HepG2 (cell line): ENCODE results near the gene NFKB2. TPM values are rescaled to one million over a fixed set of nuclear protein-coding genes. Genes with fewer than 3 reads are reported as not detected.

Experiments used
- ATRX ChIP-seq: sonication (generic); formaldehyde crosslinking; IDR thresholded peaks from 2 replicates; pipeline ENCODE4 v1.4.0; 2020; ENCODE audit warnings: missing genetic modification reagents, borderline replicate concordance
- ETS1 ChIP-seq: sonication (generic); formaldehyde crosslinking; IDR thresholded peaks from 2 replicates; pipeline ENCODE4 v1.4.0; 2020; ENCODE audit warnings: missing genetic modification reagents
- MTA3 ChIP-seq: sonication (generic); formaldehyde crosslinking; IDR thresholded peaks from 2 replicates; pipeline ENCODE4 v1.4.0; 2020; ENCODE audit warnings: missing genetic modification reagents
- NAIF1 ChIP-seq: sonication (generic); formaldehyde crosslinking; IDR thresholded peaks from 2 replicates; pipeline ENCODE4 v1.5.0; 2020; ENCODE audit warnings: mild to moderate bottlenecking, missing genetic modification reagents, borderline replicate concordance
- NR2F2 ChIP-seq: IDR thresholded peaks from 2 replicates; pipeline ENCODE4 v1.6.1; 2012; ENCODE audit warnings: low read depth, inconsistent platforms, borderline replicate concordance
- PAWR ChIP-seq: sonication (generic); formaldehyde crosslinking; IDR thresholded peaks from 2 replicates; pipeline ENCODE4 v1.4.0; 2020; ENCODE audit warnings: missing genetic modification reagents, mild to moderate bottlenecking, borderline replicate concordance
- PPARG ChIP-seq: conservative IDR thresholded peaks from 2 replicates; pipeline ENCODE4 v1.6.1; 2016; ENCODE audit warnings: missing biosample characterization, missing genetic modification reagents
- SIN3B ChIP-seq: fragments of 150-350 bp; IDR thresholded peaks from 2 replicates; pipeline ENCODE4 v1.6.1; 2014; ENCODE audit warnings: low read length
- SP5 ChIP-seq: IDR thresholded peaks from 2 replicates; pipeline ENCODE4 v1.6.1; 2016; ENCODE audit warnings: low read depth, borderline replicate concordance
- XRCC5 ChIP-seq: fragments of 200-400 bp; formaldehyde crosslinking; optimal IDR thresholded peaks from 2 replicates; pipeline ENCODE3; 2017; ENCODE audit warnings: mild to moderate bottlenecking, low read length
- ZFP36L1 ChIP-seq: sonication (generic); formaldehyde crosslinking; IDR thresholded peaks from 2 replicates; pipeline ENCODE4 v1.8.0; 2022; ENCODE audit warnings: mild to moderate bottlenecking, missing genetic modification reagents, moderate library complexity
- ZNF550 ChIP-seq: sonication (generic); formaldehyde crosslinking; IDR thresholded peaks from 2 replicates; pipeline ENCODE4 v1.4.0; 2020; ENCODE audit warnings: mild to moderate bottlenecking, missing genetic modification reagents, borderline replicate concordance
- ZNF563 ChIP-seq: sonication (generic); formaldehyde crosslinking; IDR thresholded peaks from 2 replicates; pipeline ENCODE4 v1.8.0; 2022; ENCODE audit warnings: mild to moderate bottlenecking, moderate library complexity, missing genetic modification reagents
- ZNF773 ChIP-seq: sonication (generic); formaldehyde crosslinking; IDR thresholded peaks from 2 replicates; pipeline ENCODE4 v1.4.0; 2020; ENCODE audit warnings: missing genetic modification reagents, borderline replicate concordance
- ZNF878 ChIP-seq: sonication (generic); formaldehyde crosslinking; IDR thresholded peaks from 2 replicates; pipeline ENCODE4 v1.8.1; 2023; ENCODE audit warnings: mild to moderate bottlenecking, missing genetic modification reagents, moderate library complexity
- ZSCAN22 ChIP-seq: sonication (generic); formaldehyde crosslinking; IDR thresholded peaks from 2 replicates; pipeline ENCODE4 v1.4.0; 2020; ENCODE audit warnings: mild to moderate bottlenecking, missing genetic modification reagents
- polyA plus RNA-seq, 8 experiments: library from polyadenylated mRNA; depleted of rRNA in 3 of 8; stranded (reverse) in 7 of 8; unstranded in 1 of 8; fragments of >200 nt; fragmentation: Illumina TruSeq in 4 of 8; extraction: Trizol in 4 of 8; gene quantifications; 2 replicates each; pipeline versions ENCODE4 v1.2.1 to v1.2.3, GENCODE V29; 2011 to 2016; ENCODE audit warnings: low read depth in 4 of 8, missing spikeins in 1 of 8, mixed read lengths in 1 of 8; ENCODE audit not compliant: insufficient read depth in 1 of 8
- total RNA-seq, 5 experiments: library from RNA; depleted of rRNA; stranded (reverse); fragments of >200 nt; fragmentation: Illumina TruSeq; extraction: Trizol; gene quantifications; 2 replicates each; pipeline ENCODE4 v1.2.3, GENCODE V29; 2016; ENCODE audit warnings: low read depth in 1 of 5
- TF ChIP-seq, protein P1 (sequence below): sonication (generic); formaldehyde crosslinking; IDR thresholded peaks from 2 replicates; pipeline ENCODE4 v1.4.0; 2020; ENCODE audit warnings: missing genetic modification reagents, mild to moderate bottlenecking, borderline replicate concordance
- TF ChIP-seq, protein P2 (sequence below): sonication (generic); formaldehyde crosslinking; IDR thresholded peaks from 2 replicates; pipeline ENCODE4 v1.8.0; 2022; ENCODE audit warnings: low read depth, missing genetic modification reagents
- TF ChIP-seq, protein P3 (sequence below): sonication (generic); formaldehyde crosslinking; IDR thresholded peaks from 2 replicates; pipeline ENCODE4 v1.4.0; 2020; ENCODE audit warnings: missing genetic modification reagents, borderline replicate concordance

NFKB2 gene
- total and polyA plus RNA-seq, 2 of the 13 experiments (the other 11 are each of a cell fraction or from before 2014, with no cell fraction given), result 7.7 to 12.5 TPM

DNA sequence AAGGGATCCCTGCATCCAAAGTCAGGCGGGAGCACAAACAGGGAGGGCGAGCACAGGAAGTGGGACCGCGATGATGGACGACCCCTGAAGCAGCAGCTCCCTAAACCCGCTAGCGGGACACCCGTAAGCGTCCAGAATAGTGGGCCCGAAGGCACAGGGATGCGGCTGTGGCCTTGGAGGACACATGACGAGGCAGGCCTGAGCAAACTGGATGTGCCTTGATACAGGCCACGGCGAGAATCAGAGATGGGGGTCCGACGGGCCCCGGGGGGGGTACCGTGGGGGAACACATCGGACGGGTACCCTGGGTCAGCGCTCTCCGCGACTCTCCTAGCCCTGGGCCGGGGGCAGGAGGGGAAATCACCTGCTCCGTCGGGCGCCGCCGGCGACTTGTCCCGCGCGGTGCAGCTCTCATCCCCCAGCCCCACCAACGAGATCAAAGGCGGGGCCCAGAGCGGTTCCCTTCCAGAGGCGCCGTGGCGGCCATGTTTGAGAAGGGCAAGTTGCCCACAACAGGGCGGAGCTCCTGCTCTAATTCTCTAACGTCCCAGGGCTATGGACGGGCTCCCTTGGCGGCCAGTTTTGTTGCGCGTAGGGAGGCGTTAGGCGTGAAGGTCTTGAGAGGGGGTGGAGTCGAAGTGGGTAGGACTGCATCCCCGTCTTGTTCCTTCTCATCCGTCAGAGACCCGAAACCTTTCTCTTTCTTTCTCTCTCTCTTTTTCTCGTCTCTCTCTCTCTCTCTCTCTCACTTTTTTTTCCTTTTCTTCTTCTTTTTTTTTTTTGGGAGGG, 36.9 kb downstream of the NFKB2 start, which contains the start of gene CUEDC2 (continued):
- TF ChIP-seq, protein P1, sequence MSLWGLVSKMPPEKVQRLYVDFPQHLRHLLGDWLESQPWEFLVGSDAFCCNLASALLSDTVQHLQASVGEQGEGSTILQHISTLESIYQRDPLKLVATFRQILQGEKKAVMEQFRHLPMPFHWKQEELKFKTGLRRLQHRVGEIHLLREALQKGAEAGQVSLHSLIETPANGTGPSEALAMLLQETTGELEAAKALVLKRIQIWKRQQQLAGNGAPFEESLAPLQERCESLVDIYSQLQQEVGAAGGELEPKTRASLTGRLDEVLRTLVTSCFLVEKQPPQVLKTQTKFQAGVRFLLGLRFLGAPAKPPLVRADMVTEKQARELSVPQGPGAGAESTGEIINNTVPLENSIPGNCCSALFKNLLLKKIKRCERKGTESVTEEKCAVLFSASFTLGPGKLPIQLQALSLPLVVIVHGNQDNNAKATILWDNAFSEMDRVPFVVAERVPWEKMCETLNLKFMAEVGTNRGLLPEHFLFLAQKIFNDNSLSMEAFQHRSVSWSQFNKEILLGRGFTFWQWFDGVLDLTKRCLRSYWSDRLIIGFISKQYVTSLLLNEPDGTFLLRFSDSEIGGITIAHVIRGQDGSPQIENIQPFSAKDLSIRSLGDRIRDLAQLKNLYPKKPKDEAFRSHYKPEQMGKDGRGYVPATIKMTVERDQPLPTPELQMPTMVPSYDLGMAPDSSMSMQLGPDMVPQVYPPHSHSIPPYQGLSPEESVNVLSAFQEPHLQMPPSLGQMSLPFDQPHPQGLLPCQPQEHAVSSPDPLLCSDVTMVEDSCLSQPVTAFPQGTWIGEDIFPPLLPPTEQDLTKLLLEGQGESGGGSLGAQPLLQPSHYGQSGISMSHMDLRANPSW (CRISPR knock-in tag), result no peak
- TF ChIP-seq PAWR (no peak), ZFP36L1 (no peak), MTA3 (CRISPR knock-in tag) (no peak), ZSCAN22 (CRISPR knock-in tag) (no peak), SIN3B (no peak), PPARG (CRISPR knock-in tag) (peak; percentile 39; the same call in 1 of the 2 replicates), ZNF878 (CRISPR knock-in tag) (0 out of 2 replicates have a peak, but pooled peaks have one; percentile 38), XRCC5 (peak; percentile 92), ZNF563 (CRISPR knock-in tag) (peak; percentile 68; the same call in 1 of the 2 replicates), SP5 (peak; percentile 92), NR2F2 (no peak), ZNF550 (CRISPR knock-in tag) (no peak), ZNF773 (CRISPR knock-in tag) (no peak), ATRX (CRISPR knock-in tag) (no peak), NAIF1 (peak; percentile 58; the same call in 1 of the 2 replicates), ETS1 (CRISPR knock-in tag) (no peak)
- TF ChIP-seq, protein P2, sequence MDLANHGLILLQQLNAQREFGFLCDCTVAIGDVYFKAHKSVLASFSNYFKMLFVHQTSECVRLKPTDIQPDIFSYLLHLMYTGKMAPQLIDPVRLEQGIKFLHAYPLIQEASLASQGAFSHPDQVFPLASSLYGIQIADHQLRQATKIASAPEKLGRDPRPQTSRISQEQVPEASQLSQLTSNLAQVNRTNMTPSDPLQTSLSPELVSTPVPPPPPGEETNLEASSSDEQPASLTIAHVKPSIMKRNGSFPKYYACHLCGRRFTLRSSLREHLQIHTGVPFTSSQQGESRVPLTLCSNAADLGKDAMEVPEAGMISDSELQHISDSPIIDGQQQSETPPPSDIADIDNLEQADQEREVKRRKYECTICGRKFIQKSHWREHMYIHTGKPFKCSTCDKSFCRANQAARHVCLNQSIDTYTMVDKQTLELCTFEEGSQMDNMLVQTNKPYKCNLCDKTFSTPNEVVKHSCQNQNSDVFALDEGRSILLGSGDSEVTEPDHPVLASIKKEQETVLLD (CRISPR knock-in tag), result peak; percentile 28; the same call in 1 of the 2 replicates
- TF ChIP-seq, protein P3, sequence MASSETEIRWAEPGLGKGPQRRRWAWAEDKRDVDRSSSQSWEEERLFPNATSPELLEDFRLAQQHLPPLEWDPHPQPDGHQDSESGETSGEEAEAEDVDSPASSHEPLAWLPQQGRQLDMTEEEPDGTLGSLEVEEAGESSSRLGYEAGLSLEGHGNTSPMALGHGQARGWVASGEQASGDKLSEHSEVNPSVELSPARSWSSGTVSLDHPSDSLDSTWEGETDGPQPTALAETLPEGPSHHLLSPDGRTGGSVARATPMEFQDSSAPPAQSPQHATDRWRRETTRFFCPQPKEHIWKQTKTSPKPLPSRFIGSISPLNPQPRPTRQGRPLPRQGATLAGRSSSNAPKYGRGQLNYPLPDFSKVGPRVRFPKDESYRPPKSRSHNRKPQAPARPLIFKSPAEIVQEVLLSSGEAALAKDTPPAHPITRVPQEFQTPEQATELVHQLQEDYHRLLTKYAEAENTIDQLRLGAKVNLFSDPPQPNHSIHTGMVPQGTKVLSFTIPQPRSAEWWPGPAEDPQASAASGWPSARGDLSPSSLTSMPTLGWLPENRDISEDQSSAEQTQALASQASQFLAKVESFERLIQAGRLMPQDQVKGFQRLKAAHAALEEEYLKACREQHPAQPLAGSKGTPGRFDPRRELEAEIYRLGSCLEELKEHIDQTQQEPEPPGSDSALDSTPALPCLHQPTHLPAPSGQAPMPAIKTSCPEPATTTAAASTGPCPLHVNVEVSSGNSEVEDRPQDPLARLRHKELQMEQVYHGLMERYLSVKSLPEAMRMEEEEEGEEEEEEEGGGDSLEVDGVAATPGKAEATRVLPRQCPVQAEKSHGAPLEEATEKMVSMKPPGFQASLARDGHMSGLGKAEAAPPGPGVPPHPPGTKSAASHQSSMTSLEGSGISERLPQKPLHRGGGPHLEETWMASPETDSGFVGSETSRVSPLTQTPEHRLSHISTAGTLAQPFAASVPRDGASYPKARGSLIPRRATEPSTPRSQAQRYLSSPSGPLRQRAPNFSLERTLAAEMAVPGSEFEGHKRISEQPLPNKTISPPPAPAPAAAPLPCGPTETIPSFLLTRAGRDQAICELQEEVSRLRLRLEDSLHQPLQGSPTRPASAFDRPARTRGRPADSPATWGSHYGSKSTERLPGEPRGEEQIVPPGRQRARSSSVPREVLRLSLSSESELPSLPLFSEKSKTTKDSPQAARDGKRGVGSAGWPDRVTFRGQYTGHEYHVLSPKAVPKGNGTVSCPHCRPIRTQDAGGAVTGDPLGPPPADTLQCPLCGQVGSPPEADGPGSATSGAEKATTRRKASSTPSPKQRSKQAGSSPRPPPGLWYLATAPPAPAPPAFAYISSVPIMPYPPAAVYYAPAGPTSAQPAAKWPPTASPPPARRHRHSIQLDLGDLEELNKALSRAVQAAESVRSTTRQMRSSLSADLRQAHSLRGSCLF (CRISPR knock-in tag), result no peak
